Fibroblast of the aortic adventitia (primary cell): ENCODE results near the gene NXPE3. TPM values are rescaled to one million over a fixed set of nuclear protein-coding genes. Genes with fewer than 3 reads are reported as not detected.
"Not testable (repeated sequence)": the region's sequence is repeated elsewhere in the genome, so short reads cannot be mapped to it uniquely, and the experiment has no call there.

Experiments
- DNase-seq: peaks from one replicate; pipeline ENCODE4 v3.0.0-alpha.2; 2010; ENCODE audit warnings: low read depth
- H3K4me3 ChIP-seq: 2 replicates; pipeline ENCODE4 v1.5.1; 2011; ENCODE audit warnings: low read depth, mild to moderate bottlenecking, control low read depth, low read length, moderate library complexity
- CTCF ChIP-seq: IDR thresholded peaks from 2 replicates; pipeline ENCODE4 v1.5.1; 2011; ENCODE audit warnings: mild to moderate bottlenecking, low read length, control low read depth, inconsistent platforms; ENCODE audit not compliant: insufficient read depth
- total RNA-seq: library from RNA; depleted of rRNA; stranded (reverse); fragments of >200 nt; gene quantifications from 2 replicates; pipeline ENCODE4 v1.2.3, GENCODE V29; 2012; ENCODE audit warnings: low replicate concordance

NXPE3 gene
- total RNA-seq, 1 donor, result 19.7 TPM

DNA sequence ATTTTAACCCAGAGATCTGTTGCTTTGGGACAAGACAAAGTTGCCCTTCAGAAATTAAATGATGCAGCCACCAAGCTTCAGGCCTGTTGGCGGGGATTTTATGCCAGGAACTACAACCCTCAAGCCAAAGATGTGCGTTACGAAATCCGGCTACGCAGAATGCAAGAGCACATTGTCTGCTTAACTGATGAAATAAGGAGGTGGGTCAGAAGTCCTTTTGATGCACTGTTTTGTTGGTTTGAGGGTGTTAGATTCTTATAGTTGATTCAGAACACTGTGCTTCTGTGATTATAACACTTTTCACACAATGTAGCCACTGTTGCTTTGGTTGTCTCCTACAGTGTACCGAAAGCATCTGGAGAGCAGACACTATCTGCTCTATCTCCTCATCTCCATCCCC lies 20.8 kb upstream of the NXPE3 start:
- H3K4me3 ChIP-seq, result no peak overlapping the region
- DNase-seq, result no peak
- no peak for TF ChIP-seq CTCF

GRCh38 chr3:101762041-101762646 lies 16.9 kb upstream of the NXPE3 start:
- no peak overlapping the region for H3K4me3 ChIP-seq
- no peak for DNase-seq
- TF ChIP-seq CTCF, result no peak

GRCh38 chr3:101777745-101778281 lies 1.2 kb upstream of the NXPE3 start:
- DNase-seq, H3K4me3 ChIP-seq: not testable (repeated sequence)

DNA sequence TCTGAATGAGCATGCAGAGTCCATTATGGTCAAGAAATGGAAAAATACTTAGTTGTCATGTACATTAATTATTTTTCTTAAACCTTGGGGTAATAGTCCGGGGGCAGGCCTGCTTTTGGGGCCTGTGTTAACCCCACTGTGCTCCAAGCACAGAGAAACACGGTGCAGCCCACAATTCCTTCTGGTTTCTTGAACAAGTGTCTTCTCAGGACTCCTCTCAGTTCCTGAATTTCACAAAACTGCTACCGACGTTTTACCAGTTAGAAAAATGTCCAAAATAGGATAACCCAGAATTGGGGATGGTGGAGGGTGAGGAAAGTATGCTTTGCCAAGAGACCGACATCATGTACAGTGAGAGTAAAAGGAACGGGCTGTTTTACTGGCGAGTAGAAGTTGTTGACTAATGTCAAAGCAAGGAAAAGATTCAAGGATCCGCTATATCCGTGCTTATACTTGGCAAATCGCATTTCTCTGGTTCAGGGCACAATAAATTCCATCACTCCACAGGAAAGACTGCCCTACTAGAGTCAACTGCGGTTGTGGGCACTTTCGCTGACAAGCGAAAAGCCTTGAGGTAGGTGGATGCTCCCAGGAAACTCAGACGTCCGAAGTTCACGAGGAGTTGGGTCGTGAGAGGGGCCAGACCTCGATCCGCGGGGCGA lies 495 bp upstream of the NXPE3 start:
- no peak for DNase-seq
- peak overlapping the region; percentile 98 for H3K4me3 ChIP-seq

DNA sequence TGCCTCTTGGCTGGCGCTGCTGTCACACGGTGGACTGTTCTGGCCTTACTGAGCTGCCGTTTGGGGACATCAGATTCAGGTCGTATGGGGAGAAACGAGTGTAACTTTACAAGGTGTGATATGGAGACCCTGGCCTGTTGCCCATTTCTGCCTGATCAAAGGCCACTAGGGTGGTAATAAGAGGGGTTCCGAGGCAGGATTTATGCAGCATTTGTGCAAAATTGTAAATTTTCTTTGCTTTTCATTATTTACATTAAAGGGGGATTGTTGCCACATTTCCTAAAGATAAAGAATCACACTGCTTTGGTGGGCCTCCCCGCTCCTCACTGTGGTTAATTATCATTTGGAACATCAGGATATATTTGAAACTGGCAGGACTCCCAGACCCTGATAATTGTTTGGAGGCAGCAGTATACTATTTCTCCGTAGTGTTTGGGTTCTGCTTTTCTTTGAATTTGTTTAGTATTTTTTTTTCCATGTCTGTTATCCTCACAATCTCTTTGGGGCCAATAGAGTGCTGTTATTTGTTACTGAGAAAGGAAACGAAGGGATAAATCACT lies 891 bp downstream of the NXPE3 start:
- no peak for TF ChIP-seq CTCF
- H3K4me3 ChIP-seq, result peak overlapping the region; percentile 98
- peak; percentile 15 for DNase-seq

More for the DNA sequence above, 495 bp upstream of the NXPE3 start:
- no peak for TF ChIP-seq CTCF

DNA sequence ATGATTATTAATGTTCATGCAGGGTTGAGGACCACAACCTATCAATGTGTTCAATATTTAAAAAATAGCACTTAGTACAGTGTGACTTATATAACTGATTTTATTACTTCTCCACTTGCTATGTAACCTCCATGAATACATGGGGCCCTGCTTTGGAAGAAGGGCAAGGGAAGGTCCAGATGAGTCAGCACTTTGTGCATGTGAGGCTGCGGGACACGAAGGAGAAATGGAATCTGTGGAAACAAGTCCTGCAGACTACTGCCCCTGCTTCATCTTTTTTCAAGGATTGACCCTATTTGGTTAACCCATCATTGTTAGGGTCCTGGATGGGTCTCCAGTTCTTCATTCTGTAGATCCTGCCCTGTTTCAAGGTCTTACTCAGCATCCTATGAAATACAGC lies 1.6 kb downstream of the NXPE3 start:
- no peak for TF ChIP-seq CTCF
- DNase-seq, result peak; percentile 86
- peak overlapping the region; percentile 98 for H3K4me3 ChIP-seq

DNA sequence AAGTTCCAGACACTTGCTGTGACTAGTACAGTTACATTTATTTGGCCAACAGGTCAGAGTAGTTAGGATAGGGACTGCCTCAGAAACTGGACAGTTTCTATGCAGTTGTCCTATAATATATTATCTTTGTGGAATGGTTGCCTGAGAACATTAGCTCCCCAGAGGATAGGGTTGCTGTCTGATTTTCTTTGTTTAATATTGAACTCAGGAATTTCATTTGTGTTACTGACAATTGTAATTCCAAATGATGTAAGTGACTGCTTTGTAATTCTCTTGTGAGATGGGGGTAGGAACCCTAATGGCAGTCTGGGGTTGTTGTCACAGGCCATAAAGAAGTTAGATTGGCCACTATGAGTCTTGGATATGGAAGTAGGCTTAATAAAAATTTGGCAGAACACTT lies 2.2 kb downstream of the NXPE3 start:
- peak; percentile 33 for DNase-seq
- peak overlapping the region; percentile 98 for H3K4me3 ChIP-seq
- no peak for TF ChIP-seq CTCF
